GM23338 (cell line): Measurements from ENCODE around the gene EGR2. TPM values are rescaled to one million over a fixed set of nuclear protein-coding genes. Genes with fewer than 3 reads are reported as not detected.

Experiments
- ATAC-seq: fragments of 200-7000 bp; cut with Tn5 transposase; 3 replicates; pipeline ENCODE4 v1.9.1; 2020
- DNase-seq: peaks from one replicate; pipeline ENCODE4 v3.0.0-alpha.2; 2015; ENCODE audit warnings: low spot score
- H2AFZ ChIP-seq: fragments of 200-600 bp; sonication (generic); 2 replicates; pipeline ENCODE4 v1.8.0; 2016; ENCODE audit warnings: antibody characterized with exemption, mild to moderate bottlenecking, moderate library complexity
- H3F3A ChIP-seq: fragments of 200-600 bp; sonication (generic); replicated peaks from 2 replicates; pipeline ENCODE4 v1.8.0; 2017; ENCODE audit warnings: antibody characterized with exemption, mixed run types, low read depth
- H3K27ac ChIP-seq: fragments of 200-600 bp; sonication (generic); 2 replicates; pipeline ENCODE4 v1.6.1; 2016; ENCODE audit warnings: low read depth
- H3K27me3 ChIP-seq: fragments of 200-600 bp; sonication (generic); 2 replicates; pipeline ENCODE4 v1.8.0; 2016; ENCODE audit warnings: mild to moderate bottlenecking, mixed run types, moderate library complexity; ENCODE audit not compliant: insufficient read depth
- H3K36me3 ChIP-seq: fragments of 200-600 bp; sonication (generic); 2 replicates; pipeline ENCODE4 v1.8.0; 2016; ENCODE audit warnings: mild to moderate bottlenecking; ENCODE audit not compliant: insufficient read depth
- H3K4me1 ChIP-seq: fragments of 200-600 bp; sonication (generic); 2 replicates; pipeline ENCODE4 v1.8.0; 2016; ENCODE audit warnings: mild to moderate bottlenecking, moderate library complexity; ENCODE audit not compliant: insufficient read depth
- H3K4me2 ChIP-seq: fragments of 200-600 bp; sonication (generic); 2 replicates; pipeline ENCODE4 v1.7.1; 2017; ENCODE audit warnings: mixed run types
- H3K4me3 ChIP-seq: fragments of 200-600 bp; sonication (generic); 2 replicates; pipeline ENCODE4 v1.6.1; 2016; ENCODE audit warnings: mixed run types
- H3K79me2 ChIP-seq: fragments of 200-600 bp; sonication (generic); replicated peaks from 2 replicates; pipeline ENCODE4 v1.8.0; 2017; ENCODE audit warnings: mild to moderate bottlenecking; ENCODE audit not compliant: insufficient read depth
- H3K9me2 ChIP-seq: fragments of 200-600 bp; sonication (generic); 2 replicates; pipeline ENCODE4 v1.8.0; 2017; ENCODE audit not compliant: insufficient read depth
- H4K20me1 ChIP-seq: fragments of 200-600 bp; sonication (generic); replicated peaks from 2 replicates; pipeline ENCODE4 v1.8.0; 2017; ENCODE audit warnings: mild to moderate bottlenecking; ENCODE audit not compliant: insufficient read depth
- H3K27ac Mint-ChIP-seq: 2 replicates; pipeline ENCODE4 v1.8.0; 2020; ENCODE audit warnings: inconsistent platforms, mild to moderate bottlenecking, moderate library complexity, mixed read lengths
- H3K27me3 Mint-ChIP-seq: 3 replicates; pipeline ENCODE4 v1.8.0; 2022; ENCODE audit warnings: low read depth, mild to moderate bottlenecking, moderate library complexity, mixed read lengths, inconsistent platforms; ENCODE audit not compliant: insufficient read depth, poor library complexity
- H3K36me3 Mint-ChIP-seq: 3 replicates; pipeline ENCODE4 v1.8.0; 2021; ENCODE audit warnings: low read depth, mild to moderate bottlenecking, inconsistent platforms, moderate library complexity, mixed read lengths
- H3K4me1 Mint-ChIP-seq: 3 replicates; pipeline ENCODE4 v1.8.0; 2020; ENCODE audit warnings: mild to moderate bottlenecking, inconsistent platforms, mixed read lengths
- H3K4me3 Mint-ChIP-seq: 3 replicates; pipeline ENCODE4 v1.8.0; 2021; ENCODE audit warnings: moderate library complexity, mild to moderate bottlenecking, inconsistent platforms, mixed read lengths
- H3K9me3 Mint-ChIP-seq: 3 replicates; pipeline ENCODE4 v1.8.0; 2020; ENCODE audit warnings: moderate library complexity, mild to moderate bottlenecking, inconsistent platforms, mixed read lengths
- ETS1 ChIP-seq: IDR thresholded peaks from 2 replicates; pipeline ENCODE4 v1.6.1; 2016; ENCODE audit warnings: antibody characterized with exemption
- EZH2 ChIP-seq: fragments of 200-600 bp; sonication (generic); IDR thresholded peaks from one replicate; pipeline ENCODE4 v1.8.0; 2017; ENCODE audit warnings: antibody characterized with exemption, mild to moderate bottlenecking, low read depth; ENCODE audit not compliant: unreplicated experiment
- EZH2phosphoT487 ChIP-seq: fragments of 200-600 bp; sonication (generic); IDR thresholded peaks from one replicate; pipeline ENCODE4 v1.8.1; 2018; ENCODE audit warnings: antibody characterized with exemption; ENCODE audit not compliant: unreplicated experiment
- NANOG ChIP-seq: IDR thresholded peaks from 2 replicates; pipeline ENCODE4 v1.6.1; 2016; ENCODE audit warnings: antibody characterized with exemption, borderline replicate concordance
- POLR2AphosphoS5 ChIP-seq: IDR thresholded peaks from 2 replicates; pipeline ENCODE4 v1.6.1; 2016; ENCODE audit warnings: antibody characterized with exemption, low read depth
- STAT1 ChIP-seq: IDR thresholded peaks from one replicate; pipeline ENCODE4 v1.6.1; 2016; ENCODE audit warnings: antibody characterized with exemption; ENCODE audit not compliant: unreplicated experiment
- polyA plus RNA-seq: library from polyadenylated mRNA; unstranded; fragments of >200 nt; fragmentation: Nextera tagmentation; extraction: Ambion mirVana; gene quantifications from 2 replicates; pipeline ENCODE4 v1.2.1, GENCODE V29; 2016
- total RNA-seq: library from RNA; depleted of rRNA; stranded (reverse); fragments of >200 nt; shearing (Covaris generic); gene quantifications from 2 replicates; pipeline ENCODE4 v1.2.3, GENCODE V29; 2014
- TF ChIP-seq, protein P1 (sequence below): IDR thresholded peaks from one replicate; pipeline ENCODE4 v1.6.1; 2018; ENCODE audit warnings: antibody characterized with exemption; ENCODE audit not compliant: unreplicated experiment
- TF ChIP-seq, protein P2 (sequence below): fragments of 250-450 bp; sonication (Bioruptor Pico); IDR thresholded peaks from 2 replicates; pipeline ENCODE4 v1.5.0; 2020; ENCODE audit warnings: mild to moderate bottlenecking, moderate library complexity

EGR2 gene
- total and polyA plus RNA-seq, 2 experiments from 2014 or later: 2.3 to 3.5 TPM

- TF ChIP-seq, protein P1, sequence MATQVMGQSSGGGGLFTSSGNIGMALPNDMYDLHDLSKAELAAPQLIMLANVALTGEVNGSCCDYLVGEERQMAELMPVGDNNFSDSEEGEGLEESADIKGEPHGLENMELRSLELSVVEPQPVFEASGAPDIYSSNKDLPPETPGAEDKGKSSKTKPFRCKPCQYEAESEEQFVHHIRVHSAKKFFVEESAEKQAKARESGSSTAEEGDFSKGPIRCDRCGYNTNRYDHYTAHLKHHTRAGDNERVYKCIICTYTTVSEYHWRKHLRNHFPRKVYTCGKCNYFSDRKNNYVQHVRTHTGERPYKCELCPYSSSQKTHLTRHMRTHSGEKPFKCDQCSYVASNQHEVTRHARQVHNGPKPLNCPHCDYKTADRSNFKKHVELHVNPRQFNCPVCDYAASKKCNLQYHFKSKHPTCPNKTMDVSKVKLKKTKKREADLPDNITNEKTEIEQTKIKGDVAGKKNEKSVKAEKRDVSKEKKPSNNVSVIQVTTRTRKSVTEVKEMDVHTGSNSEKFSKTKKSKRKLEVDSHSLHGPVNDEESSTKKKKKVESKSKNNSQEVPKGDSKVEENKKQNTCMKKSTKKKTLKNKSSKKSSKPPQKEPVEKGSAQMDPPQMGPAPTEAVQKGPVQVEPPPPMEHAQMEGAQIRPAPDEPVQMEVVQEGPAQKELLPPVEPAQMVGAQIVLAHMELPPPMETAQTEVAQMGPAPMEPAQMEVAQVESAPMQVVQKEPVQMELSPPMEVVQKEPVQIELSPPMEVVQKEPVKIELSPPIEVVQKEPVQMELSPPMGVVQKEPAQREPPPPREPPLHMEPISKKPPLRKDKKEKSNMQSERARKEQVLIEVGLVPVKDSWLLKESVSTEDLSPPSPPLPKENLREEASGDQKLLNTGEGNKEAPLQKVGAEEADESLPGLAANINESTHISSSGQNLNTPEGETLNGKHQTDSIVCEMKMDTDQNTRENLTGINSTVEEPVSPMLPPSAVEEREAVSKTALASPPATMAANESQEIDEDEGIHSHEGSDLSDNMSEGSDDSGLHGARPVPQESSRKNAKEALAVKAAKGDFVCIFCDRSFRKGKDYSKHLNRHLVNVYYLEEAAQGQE: no peak
- TF ChIP-seq EZH2 (no peak), ETS1 (no peak)
Measured at GRCh38 chr10:62829622-62830021, 13.5 kb upstream of the EGR2 start (continued).

- H3F3A ChIP-seq: no peaks in the 10 kb centered on the region
- TF ChIP-seq, protein P2, sequence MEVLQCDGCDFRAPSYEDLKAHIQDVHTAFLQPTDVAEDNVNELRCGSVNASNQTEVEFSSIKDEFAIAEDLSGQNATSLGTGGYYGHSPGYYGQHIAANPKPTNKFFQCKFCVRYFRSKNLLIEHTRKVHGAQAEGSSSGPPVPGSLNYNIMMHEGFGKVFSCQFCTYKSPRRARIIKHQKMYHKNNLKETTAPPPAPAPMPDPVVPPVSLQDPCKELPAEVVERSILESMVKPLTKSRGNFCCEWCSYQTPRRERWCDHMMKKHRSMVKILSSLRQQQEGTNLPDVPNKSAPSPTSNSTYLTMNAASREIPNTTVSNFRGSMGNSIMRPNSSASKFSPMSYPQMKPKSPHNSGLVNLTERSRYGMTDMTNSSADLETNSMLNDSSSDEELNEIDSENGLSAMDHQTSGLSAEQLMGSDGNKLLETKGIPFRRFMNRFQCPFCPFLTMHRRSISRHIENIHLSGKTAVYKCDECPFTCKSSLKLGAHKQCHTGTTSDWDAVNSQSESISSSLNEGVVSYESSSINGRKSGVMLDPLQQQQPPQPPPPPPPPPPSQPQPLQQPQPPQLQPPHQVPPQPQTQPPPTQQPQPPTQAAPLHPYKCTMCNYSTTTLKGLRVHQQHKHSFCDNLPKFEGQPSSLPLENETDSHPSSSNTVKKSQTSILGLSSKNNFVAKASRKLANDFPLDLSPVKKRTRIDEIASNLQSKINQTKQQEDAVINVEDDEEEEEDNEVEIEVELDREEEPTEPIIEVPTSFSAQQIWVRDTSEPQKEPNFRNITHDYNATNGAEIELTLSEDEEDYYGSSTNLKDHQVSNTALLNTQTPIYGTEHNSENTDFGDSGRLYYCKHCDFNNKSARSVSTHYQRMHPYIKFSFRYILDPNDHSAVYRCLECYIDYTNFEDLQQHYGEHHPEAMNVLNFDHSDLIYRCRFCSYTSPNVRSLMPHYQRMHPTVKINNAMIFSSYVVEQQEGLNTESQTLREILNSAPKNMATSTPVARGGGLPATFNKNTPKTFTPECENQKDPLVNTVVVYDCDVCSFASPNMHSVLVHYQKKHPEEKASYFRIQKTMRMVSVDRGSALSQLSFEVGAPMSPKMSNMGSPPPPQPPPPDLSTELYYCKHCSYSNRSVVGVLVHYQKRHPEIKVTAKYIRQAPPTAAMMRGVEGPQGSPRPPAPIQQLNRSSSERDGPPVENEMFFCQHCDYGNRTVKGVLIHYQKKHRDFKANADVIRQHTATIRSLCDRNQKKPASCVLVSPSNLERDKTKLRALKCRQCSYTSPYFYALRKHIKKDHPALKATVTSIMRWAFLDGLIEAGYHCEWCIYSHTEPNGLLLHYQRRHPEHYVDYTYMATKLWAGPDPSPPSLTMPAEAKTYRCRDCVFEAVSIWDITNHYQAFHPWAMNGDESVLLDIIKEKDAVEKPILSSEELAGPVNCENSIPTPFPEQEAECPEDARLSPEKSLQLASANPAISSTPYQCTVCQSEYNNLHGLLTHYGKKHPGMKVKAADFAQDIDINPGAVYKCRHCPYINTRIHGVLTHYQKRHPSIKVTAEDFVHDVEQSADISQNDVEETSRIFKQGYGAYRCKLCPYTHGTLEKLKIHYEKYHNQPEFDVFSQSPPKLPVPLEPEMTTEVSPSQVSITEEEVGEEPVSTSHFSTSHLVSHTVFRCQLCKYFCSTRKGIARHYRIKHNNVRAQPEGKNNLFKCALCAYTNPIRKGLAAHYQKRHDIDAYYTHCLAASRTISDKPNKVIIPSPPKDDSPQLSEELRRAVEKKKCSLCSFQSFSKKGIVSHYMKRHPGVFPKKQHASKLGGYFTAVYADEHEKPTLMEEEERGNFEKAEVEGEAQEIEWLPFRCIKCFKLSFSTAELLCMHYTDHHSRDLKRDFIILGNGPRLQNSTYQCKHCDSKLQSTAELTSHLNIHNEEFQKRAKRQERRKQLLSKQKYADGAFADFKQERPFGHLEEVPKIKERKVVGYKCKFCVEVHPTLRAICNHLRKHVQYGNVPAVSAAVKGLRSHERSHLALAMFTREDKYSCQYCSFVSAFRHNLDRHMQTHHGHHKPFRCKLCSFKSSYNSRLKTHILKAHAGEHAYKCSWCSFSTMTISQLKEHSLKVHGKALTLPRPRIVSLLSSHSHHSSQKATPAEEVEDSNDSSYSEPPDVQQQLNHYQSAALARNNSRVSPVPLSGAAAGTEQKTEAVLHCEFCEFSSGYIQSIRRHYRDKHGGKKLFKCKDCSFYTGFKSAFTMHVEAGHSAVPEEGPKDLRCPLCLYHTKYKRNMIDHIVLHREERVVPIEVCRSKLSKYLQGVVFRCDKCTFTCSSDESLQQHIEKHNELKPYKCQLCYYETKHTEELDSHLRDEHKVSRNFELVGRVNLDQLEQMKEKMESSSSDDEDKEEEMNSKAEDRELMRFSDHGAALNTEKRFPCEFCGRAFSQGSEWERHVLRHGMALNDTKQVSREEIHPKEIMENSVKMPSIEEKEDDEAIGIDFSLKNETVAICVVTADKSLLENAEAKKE (CRISPR knock-in tag): no peak
- TF ChIP-seq POLR2AphosphoS5: no peak
- no peak for TF ChIP-seq EZH2
- TF ChIP-seq, protein P1: no peak
- no peak for TF ChIP-seq ETS1
- TF ChIP-seq STAT1: no peak
- no peak for TF ChIP-seq EZH2phosphoT487
- TF ChIP-seq NANOG: no peak
- no peak overlapping the region for H3K4me3 Mint-ChIP-seq
- H3K36me3 Mint-ChIP-seq: no peaks in the 10 kb centered on the region
- no peaks in the 10 kb centered on the region; the same call in 1 of the 2 replicates for H3K36me3 ChIP-seq
- DNase-seq: no peak
- peaks cover 7% of the 10 kb centered on the region; the same call in 2 of the 3 replicates for H3K4me1 Mint-ChIP-seq
- H3K27ac Mint-ChIP-seq: no peak overlapping the region
- ATAC-seq: no peak
- no peak overlapping the region for H3K4me2 ChIP-seq
- H3K4me1 ChIP-seq: no peaks in the 10 kb centered on the region
- H3K4me3 ChIP-seq: no peak overlapping the region
- no peaks in the 10 kb centered on the region for H3K27me3 Mint-ChIP-seq
- H3K79me2 ChIP-seq: no peaks in the 10 kb centered on the region
- H4K20me1 ChIP-seq: no peaks in the 10 kb centered on the region
- no peaks in the 10 kb centered on the region for H3K9me2 ChIP-seq
- no peak overlapping the region for H2AFZ ChIP-seq
- H3K27ac ChIP-seq: no peak overlapping the region
- H3K27me3 ChIP-seq: no peaks in the 10 kb centered on the region
- no peaks in the 10 kb centered on the region for H3K9me3 Mint-ChIP-seq
Measured at GRCh38 chr10:62826273-62826672, 10.1 kb upstream of the EGR2 start.
